Fibroblast of gingiva (primary cell): ENCODE results near the gene PEAK3.
A peak's percentile ranks its signal among the peaks of the same experiment; 100 is the strongest.

Source experiments
- DNase-seq: peaks from one replicate; pipeline ENCODE4 v3.0.0-alpha.2; 2011; ENCODE audit warnings: low read depth

Gene PEAK3

DNA sequence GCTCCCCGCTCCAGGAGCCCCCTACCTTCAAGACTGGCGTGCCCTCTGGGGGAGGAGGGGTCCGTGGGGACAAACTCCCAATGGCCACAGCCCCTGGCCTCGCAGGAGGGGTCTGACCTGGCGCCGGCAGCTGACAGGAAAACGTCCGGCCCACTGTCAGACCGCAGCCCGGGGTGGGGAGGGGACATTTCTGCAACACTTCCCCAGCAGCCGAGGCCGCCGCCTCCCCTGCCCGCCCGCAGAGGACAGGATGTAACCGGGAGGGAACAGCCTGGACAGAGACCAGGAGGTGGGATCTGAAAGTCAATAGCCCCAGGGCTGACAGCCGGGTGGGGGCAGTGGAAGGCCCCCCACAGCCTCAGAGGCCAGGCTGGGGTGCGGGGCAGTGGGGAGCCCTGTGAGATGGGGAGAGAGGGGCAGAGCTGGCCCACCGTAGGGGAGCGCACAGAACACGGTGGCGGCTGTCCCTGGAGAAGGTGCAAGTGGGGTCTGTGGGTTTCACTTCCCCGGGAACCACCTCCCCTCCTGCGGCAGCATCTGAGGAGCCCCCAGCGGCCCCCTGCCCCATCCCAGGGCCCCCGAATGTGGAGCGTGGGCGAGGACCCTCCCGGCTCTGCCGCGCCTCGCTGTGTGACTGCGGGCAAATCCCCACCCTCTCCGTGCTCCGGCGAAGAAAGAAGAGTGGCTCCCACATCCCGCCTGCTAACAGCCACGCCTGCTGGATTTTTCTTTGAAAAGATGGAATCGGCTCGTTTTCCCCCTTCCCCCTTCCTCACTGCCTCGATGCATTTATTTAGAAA, at the start of gene PEAK3:
PEAK3 (minus strand) TSS at position 114 of the 800 bp plus-strand sequence. CDS start 1,244 bp downstream, outside the sequence.
- no peak for DNase-seq

GRCh38 chr19:2330632-2331284, 48.8 kb upstream of the PEAK3 start:
- DNase-seq, result no peak

DNA sequence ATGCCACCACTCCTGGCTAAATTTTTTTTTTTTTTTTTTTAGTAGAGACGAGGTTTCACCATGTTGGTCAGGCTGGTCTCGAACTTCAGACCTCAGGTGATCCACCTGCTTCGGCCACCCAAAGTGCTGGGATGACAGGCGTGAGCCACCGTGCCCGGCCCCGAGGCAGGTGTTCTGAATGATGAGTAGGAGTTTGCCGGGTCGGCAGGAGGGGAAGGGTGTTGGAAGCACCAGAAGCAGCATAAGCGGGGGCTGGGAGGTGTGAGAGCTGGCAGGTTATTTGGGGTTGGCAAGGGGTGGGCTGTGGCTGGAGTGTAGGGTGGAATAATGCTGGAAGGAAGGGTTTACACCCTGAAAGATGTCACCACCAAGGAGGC, 48.3 kb upstream of the PEAK3 start:
- no peak for DNase-seq

- no peak for DNase-seq
These were observed 47.5 kb upstream of the PEAK3 start for GRCh38 chr19:2329501-2329916.

- no peak for DNase-seq
These were observed 47.1 kb upstream of the PEAK3 start for GRCh38 chr19:2329149-2329478.

DNA sequence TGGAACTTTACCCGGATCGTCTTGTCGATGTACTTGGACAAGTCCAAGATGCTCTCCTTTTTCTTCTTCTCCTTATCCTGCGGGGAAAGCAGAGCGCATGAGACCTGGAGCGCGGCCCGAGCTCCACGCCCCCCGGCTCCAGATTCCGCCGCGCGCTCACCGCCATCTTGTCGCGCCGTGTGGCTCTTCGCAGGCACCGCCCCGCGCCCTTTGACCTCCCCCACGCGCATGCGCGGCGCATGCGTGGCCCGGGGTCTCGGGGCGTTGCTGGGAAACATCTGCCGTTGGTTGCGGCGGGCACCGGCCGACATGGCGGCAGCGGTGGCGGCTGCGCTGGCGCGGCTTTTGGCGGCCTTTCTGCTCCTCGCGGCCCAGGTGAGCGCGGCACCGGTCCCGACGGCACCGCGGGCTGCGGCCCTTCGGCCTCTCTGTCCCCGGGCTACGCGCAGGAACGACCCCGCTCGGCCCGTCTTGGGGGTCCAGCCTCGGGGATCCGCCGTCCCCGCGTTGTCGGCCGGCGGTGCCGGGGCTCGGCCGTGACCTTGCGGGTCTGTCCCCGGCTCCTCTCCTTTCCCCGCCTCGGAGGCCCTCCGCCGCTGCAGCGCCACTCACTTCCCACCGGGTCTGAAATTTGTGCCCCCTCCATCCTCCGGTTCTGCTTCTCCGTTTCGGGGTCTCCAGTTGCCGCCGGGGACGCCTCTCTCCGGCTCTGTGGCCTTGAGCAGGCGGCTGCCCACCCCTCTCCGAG, 46.6 kb upstream of the PEAK3 start, which contains the start of the genes LSM7 and SPPL2B:
LSM7 (minus strand) TSS at position 186 of the 748 bp plus-strand sequence; CDS start at position 166, 20 bp downstream.
SPPL2B (plus strand) TSS at position 284 of the 748 bp plus-strand sequence; CDS start at position 310, 26 bp downstream.
- peak; percentile 83 for DNase-seq

GRCh38 chr19:2327773-2328400, 45.9 kb upstream of the PEAK3 start:
- peak; percentile 65 for DNase-seq

DNA sequence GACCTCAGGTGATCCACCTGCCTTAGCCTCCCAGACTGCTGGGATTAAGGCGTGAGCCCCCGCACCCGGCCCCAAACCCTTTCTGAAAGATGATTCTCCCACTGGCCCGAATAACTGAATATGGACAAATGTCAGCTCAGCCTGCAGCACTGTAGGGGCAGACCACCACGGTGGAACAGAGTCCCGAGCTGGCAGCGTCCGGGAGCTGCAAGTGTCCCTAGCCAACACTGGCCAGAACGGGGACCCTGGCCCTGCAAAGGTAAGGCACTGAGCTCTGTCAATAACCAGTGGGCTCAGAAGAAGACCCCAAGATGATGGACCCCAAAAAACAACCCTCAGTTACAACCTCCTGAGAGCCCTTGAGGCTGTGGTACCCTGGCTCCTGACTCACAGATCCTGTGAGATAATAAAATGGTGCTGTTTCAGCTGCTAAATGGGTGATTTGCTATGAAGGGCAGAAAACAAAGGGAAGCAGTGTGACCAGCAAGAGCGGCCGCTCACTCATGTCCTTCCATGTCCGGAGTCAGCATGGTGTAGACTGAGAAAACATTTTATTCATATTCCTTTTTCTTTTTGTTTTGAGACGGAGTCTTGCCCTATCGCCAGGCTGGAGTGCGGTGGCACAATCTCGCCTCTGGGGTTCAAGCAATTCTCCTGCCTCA, 44.9 kb upstream of the PEAK3 start:
- DNase-seq, result no peak

- no peak for DNase-seq
These were observed 43.5 kb upstream of the PEAK3 start for GRCh38 chr19:2325281-2326046.

- no peak for DNase-seq
These were observed 42.4 kb upstream of the PEAK3 start for GRCh38 chr19:2324220-2324948.

DNA sequence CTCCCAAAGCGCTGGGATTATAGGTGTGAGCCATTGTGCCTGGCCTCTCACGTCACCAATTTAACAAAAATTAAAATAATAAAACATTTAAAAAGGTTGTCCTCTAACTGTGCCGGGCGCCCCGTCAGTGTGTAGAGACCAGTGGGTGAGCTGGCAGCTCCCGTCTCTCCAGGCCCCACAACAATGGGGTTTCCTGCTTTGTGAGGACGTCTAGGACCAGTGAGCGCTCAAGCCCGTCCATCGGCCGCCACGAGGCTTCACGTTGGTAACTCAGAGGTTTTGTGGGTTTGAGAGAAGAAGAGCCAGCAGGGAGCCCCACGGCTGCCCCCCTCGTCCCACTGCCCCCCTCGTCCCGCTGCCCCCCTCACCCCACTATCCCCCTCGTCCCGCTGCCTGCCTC, 41.7 kb upstream of the PEAK3 start:
- no peak for DNase-seq

DNA sequence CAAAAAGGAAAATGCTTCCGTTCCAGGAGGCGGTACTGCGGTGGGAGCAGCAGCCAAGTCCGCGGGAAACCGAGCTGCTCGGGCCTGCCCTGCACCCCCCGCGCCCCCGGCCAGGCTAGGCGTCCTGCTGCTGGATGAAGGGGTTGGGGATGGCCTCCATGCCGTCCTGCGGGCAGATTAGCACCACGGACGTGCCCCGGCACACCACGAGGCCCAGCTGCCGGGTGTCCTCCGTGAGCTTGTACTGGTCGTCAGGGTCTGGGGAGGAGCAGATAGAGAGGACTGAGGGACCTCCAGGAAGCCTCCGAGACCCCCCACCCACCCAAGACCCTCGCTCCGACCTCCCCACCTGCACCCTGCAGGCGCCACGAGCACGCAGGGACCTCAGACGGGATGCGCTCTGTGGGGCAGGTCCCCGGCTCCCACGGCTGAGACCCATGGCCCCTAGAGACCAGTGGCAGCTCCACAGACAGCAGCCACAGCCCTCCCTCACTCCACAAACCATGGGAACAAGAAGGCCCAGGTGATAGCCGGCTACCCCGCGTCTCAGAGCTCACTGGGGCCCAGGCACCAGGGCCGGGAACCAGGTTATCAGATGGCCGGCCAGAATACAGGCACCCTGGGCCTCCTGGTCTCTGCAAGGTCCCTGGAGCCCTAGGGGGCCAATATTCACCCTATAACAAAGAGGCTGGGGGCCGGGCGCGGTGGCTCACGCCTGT, 39.7 kb upstream of the PEAK3 start:
- no peak for DNase-seq

DNA sequence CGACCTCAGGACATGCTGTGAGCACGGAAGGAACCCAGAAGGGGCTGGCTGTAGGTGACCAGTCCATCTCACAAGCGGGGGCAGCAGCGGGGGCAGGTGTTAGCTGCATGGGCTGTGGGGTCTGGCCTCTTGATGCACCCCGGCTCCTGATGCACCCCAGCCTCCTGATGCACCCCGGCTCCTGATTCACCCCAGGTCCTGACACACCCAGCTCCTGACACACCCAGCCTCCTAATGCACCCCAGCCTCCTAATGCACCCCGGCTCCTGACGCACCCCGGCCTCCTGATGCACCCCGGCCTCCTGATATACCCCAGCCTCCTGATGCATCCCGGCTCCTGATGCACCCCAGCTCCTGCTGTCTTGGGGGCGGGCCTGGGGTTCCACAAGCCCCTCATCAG, 39.0 kb upstream of the PEAK3 start:
- no peak for DNase-seq

- no peak for DNase-seq
These were observed 38.1 kb upstream of the PEAK3 start for GRCh38 chr19:2320049-2320448.

- DNase-seq, result no peak
These were observed 37.6 kb upstream of the PEAK3 start for GRCh38 chr19:2319551-2319950.

GRCh38 chr19:2318923-2319322, 36.9 kb upstream of the PEAK3 start:
- DNase-seq, result no peak

- DNase-seq, result no peak
These were observed 35.8 kb upstream of the PEAK3 start for GRCh38 chr19:2317756-2318155.

DNA sequence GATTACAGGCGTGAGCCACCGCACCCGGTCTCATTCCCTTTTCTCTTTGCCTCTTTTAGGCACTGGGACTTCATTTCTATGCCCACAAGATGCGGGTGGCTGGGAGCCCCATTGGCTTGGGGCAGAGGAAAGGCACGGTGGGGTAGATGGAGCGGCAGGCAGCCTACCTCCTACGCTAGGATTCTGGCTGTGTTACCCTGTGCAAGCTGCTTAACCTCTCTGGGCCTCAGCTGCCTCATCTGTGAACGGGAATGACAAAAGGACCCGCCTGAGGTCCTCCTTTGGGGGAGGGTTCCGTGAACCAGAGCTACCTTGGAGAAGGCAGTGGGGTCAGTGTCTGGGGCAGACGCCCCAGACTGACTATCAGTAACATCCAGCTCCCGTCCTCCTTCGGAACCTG, 35.3 kb upstream of the PEAK3 start:
- DNase-seq, result no peak

GRCh38 chr19:2315818-2316353, 33.9 kb upstream of the PEAK3 start:
- DNase-seq, result peak; percentile 60
